C1 segment of cervical spinal cord (tissue), 14 donors: ENCODE data around the gene LRIT2.

Source experiments
- DNase-seq, 14 donors: peaks; one replicate each; lab custom pipeline; 2025; lab: John Stamatoyannopoulos, UW

LRIT2 gene

GRCh38 chr10:84243759-84244158 lies 18.4 kb upstream of the LRIT2 start:
- DNase-seq = no peak

DNA sequence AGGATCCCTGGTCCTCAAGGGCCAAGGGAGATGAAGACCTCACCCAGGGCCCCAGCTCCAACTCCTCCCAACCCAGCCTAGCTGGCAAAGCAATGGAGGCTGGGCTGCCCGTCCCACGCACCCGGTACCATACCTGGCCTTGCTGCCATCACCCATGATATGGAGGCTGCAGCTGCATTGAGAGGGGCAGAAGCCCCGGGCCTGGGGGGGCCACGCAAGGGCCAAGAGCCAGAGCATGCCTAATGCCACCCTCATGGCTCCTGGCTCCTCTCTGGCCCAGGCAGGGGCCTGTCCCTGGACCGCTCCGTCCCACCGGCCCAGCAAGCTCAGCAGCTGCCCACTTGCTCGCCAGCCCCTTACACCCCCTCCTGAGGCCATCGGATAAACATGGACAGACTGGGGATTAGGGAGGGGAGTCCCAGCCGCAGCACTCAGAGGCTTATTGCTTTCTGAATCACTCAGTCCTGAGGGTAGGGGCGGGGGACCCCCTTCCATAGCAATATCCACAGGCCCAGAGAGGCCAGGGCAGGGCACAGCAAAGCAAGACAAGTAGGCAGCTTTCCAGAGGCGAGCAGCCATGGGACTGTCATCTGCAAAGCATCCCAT lies 15.9 kb upstream of the LRIT2 start, which contains the start of gene LRIT1:
LRIT1 (minus strand) TSS at position 362 of the 606 bp plus-strand sequence; CDS start at position 255, 107 bp downstream.
- no peak for DNase-seq

DNA sequence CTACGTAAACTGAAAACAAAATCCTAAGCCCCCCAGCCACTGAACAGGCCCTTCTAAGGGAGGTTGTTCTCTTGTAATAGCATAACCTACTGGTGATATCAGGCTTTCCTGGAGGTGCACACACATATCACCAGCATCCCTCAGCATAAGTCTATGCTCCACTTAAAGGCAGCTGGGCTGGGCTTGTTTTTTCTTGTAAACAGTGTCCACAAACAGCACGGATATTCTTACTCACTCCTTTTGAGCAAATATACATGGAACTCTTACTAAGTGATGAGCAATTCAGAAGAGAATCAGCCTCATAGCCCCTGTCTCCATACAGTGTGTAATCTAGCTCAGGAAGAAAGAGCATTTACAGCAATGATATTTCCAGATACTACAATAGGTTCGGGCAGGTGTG lies 13.6 kb upstream of the LRIT2 start:
- DNase-seq = no peak

DNA sequence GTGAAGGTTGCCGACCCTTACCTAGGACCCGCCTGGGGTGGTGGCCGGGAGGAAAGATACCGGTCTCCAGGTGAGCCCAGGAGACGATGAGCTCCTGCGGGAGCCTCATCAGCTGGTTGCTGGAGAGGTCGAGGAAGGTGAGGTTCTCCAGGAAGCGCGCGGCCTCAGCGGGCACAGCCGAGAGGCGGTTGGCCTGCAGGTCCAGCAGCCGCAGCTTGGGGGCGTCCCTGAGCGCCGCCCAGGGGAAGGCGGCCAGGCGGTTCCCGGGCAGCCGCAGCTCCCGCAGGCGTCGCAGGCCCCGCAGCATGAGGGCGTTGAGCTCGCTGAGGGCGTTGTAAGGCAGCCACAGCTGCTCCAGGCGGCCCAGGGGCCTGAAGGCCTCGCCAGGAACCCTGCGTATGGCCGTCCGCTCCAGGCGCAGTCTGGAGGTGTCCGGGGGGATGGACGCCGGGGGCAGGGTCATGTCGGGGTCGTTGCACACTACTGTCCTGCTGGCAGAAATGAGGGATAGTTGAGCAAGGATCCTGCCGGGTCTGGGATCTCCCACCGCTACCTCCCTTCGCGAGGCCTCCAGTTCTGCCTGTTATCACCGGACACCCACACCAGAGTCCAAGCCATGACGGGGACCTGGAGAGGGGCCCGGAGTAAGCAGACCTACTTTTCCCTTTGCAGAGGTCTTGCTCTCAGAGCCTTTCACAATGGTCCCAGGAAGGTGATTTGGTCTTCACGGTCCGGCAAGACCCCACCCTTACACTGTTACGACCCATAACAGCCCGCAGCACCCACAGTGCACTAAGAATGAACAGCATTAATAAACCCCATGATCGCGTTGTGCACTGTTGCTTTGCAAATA lies 12.1 kb upstream of the LRIT2 start:
- no peak for DNase-seq

- no peak for DNase-seq
Observed at GRCh38 chr10:84236807-84237198, 11.5 kb upstream of the LRIT2 start.

DNA sequence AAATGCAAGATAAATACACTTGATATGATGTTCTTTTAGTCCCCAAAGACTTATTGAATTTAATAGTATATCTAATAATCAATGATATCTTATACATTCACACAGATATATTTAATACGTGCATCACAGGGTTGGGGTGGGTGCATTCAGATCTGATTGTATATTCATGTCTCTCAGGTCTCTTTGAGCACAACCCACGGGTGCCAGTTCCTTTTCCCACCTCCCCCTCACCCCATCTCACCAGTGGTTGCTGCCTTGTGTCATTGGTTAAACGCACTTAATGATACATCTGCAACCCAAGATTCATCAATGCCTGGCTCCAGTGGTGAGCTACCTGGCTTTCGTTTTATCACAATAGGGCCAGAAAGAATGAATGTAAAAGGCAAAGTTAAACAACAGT lies 9.8 kb upstream of the LRIT2 start:
- DNase-seq = no peak

DNA sequence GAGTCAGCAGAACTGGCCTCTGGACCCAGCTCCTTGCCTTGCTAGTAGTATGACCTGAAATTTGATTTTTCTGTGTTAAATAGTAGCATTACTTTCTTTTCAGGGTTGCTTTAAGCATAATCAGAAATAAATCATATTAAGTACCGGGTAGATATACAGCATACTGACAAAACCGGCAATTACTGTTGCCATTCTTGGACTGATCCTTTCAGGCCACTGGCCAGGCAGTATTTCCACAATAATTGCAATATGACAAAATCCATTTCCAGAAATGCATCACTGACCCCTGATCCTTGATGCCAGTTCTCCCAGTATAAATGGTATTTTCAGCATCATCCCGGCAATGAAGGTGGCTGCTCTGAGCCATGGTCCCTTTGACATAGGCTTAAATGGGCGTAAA lies 9.1 kb upstream of the LRIT2 start:
- DNase-seq = no peak

DNA sequence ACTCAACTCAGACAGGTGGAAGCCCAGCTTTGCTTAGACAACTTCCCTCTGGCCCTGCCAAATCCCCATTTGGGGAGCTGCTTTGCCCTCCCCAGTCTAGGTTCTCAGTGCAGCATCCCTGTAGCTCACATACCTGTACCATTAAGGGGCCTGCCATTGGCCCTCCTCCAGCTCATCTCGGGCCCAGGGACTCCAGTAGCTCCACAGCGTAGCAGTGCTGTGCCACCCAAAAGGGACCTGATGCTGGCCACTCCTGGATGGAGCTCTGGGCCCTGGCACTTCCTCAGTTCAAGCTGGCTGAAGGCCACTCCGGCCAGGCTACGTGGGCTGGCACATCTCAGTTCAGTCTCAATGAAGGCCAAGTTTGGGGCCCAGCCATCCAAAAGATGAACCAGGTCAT lies 8.6 kb upstream of the LRIT2 start:
- DNase-seq = no peak

DNA sequence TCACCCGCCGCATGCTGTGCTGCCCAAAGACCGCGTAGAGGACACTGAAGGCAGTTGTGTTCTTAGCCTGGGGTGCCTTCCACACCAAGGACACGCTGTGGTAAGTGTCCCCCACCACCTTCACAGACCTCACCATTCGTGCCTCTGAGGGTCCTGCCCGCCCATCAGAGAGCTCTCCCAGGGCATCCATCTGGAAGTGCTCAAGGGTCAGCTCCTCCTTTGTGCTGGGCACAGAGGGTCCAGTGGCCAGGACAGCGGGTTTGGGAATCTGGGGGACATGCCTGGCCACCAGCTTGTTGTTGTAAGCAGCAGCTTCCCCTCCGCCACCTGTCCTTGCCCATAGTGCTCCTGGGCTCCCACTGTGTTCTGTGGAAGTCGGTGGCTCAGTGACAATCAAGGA lies 7.0 kb upstream of the LRIT2 start:
- no peak for DNase-seq

DNA sequence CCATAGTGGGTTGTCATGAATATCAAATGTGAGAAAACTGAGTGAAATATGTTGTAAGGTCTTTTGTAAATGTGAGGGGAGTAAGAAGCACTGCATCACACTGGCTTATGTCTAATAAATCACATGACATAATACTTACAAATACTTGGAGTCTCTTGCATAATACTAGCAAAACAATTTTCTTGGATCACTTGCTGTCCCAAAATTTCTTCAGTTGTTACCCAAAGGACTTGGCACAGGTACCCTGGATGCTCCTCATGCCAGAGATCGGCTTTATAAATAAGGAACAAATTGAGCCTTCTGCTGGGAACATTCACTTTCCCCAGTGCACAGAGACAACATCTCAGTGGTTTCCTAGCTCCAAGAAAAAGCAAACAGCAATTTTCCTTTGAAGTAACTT lies 5.0 kb upstream of the LRIT2 start:
- no peak for DNase-seq

GRCh38 chr10:84227810-84228209 lies 2.5 kb upstream of the LRIT2 start:
- DNase-seq = no peak

GRCh38 chr10:84226616-84227015 lies 1.3 kb upstream of the LRIT2 start:
- no peak for DNase-seq

GRCh38 chr10:84224411-84225028 lies 824 bp downstream of the LRIT2 start:
- DNase-seq = no peak

GRCh38 chr10:84221916-84222315 lies 3.4 kb downstream of the LRIT2 start:
- no peak for DNase-seq

GRCh38 chr10:84217746-84218145 lies 7.6 kb downstream of the LRIT2 start:
- DNase-seq = no peak

DNA sequence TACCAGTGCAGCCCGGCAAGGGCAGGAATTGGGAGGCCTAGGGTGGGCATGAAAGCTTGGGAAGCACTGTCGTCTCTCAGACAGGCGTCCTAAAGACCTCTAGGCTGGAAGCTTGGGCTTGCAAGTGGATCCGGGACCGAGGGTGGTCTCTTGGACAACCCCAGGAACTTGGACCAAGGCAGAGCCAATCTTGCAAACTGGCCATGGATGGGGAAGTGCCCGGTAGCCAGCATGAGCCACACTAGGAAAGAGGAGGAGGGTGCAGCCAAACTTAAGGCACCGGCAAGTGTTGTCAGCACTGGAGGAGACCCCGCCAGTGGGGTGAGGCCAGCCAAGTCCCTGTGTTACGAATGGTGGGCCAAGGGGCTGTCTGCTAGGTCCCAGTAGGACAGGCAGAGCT lies 8.5 kb downstream of the LRIT2 start:
- DNase-seq = no peak

DNA sequence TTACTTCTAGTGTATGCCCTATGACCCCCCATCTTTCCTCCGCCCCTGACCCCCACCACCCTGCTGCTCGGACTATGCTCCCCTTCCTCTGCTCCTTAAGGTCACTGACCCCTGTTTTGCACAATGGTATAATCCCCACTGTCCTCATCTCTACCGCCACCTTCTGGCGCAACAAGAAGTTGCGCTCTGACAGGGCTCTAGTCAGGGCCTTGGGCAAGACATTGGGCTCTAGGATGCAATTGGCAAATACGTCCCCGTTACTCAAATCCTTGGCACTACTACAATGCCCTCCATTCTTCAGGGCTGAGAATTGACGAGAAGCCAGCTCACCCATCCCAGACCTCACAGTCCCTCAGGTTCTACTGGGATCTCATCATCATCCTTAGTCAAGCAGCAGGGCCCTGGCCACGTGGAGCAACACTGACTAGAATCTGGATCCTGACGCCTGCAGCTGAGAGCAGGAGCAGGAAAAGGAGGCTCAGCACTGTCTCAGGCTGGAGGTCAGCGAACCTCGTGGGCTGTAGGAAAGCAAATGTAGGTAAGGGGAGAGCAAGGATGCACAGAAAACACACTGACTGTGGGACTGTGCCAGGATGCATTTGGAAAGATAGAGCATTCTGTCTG lies 10.6 kb downstream of the LRIT2 start:
- DNase-seq = peak in 2 of 14 donors; percentile 14 to 43

DNA sequence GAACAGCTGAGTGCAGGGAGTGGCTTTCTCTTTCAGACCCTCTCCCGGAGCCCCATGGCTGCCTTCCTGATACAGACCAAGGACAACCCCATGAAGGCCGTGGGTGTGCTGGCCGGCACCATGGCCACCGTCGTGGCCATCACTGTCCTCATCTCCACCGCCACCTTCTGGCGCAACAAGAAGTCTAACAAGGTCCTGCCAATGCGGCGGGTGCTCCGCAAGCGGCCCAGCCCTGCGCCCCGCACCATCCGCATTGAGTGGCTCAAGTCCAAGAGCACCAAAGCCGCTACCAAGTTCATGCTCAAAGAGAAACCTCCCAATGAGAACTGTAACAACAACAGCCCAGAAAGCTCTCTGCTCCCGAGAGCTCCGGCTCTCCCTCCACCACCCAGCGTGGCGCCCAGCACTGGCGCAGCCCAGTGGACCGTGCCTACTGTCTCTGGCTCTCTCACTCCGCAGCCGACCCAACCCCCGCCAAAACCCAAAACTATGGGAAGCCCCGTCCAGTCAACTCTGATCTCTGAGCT lies 11.2 kb downstream of the LRIT2 start:
- DNase-seq = no peak

- no peak for DNase-seq
Observed at GRCh38 chr10:84213076-84213475, 12.3 kb downstream of the LRIT2 start.

DNA sequence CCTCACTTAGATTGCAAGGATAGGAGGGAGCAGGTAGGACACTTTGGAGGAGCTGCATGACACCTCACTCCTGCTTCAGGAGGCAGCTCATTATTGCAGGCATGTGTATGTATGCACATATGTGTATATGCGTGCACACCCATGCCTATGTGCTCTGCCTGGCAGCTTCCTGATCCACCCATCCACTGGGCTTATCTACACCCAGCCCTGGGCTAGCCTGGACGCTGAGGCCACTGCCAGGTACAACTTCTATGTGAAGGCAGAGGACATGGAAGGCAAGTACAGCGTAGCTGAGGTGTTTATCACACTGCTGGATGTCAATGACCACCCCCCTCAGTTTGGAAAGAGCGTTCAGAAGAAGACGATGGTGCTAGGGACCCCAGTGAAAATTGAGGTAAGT lies 13.3 kb downstream of the LRIT2 start:
- no peak for DNase-seq

DNA sequence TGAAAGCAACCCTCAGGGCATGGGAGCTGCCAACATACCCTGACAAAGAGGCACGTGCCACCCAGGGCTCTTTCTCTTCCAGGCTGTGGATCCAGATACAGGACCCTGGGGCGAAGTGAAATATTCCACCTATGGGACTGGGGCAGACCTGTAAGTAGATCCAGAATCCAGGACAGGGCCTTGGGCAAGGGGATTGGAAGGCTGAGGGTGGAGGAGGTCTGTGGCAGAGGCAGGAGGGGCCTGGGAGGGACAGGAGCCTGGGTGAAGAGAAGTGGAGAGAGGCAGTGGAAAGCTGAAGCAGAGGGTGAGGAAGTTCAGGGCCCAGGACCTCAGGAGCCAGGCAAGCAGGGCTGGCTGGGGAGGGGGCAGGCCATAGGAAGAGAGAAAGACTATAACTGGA lies 13.8 kb downstream of the LRIT2 start:
- DNase-seq = no peak

GRCh38 chr10:84208023-84208422 lies 17.3 kb downstream of the LRIT2 start:
- DNase-seq = no peak
